ENCODE data around the gene C9orf152. TPM values are rescaled to one million over a fixed set of nuclear protein-coding genes. Genes with fewer than 3 reads are reported as not detected.

Gene C9orf152
- total and polyA plus RNA-seq, 2 of the 13 experiments (the other 11 are each of a cell fraction or from before 2014, with no cell fraction given) = 0.24 to 0.48 TPM

GRCh38 chr9:110256380-110257096 is 48.6 kb upstream of the C9orf152 start, which contains the start of gene TXN (continued):
- TF ChIP-seq IKZF4 (CRISPR knock-in tag; IDR thresholded peaks at IDR 0.05; ENCODE audit: borderline replicate concordance, low read depth, not compliant biosample characterization) (no peak), ZNF552 (CRISPR knock-in tag; IDR thresholded peaks at IDR 0.05; ENCODE audit: borderline replicate concordance) (0 out of 2 replicates have a peak, but pooled peaks have one; percentile 47), STAG1 (CRISPR knock-in tag; IDR thresholded peaks at IDR 0.05) (peak; percentile 19; the same call in 1 of the 2 replicates), ZNF24 (IDR thresholded peaks at IDR 0.05) (no peak), SALL2 (CRISPR knock-in tag; IDR thresholded peaks at IDR 0.05) (peak; percentile 33; the same call in 1 of the 2 replicates), PHB2 (IDR thresholded peaks at IDR 0.05; ENCODE audit: partially characterized antibody) (no peak), PAX8 (CRISPR knock-in tag; IDR thresholded peaks at IDR 0.05; ENCODE audit: borderline replicate concordance) (no peak), HHEX (CRISPR knock-in tag; IDR thresholded peaks at IDR 0.05) (no peak), YEATS4 (CRISPR knock-in tag; IDR thresholded peaks at IDR 0.05; ENCODE audit: borderline replicate concordance) (peak; percentile 42; the same call in 1 of the 2 replicates), MEF2D (CRISPR knock-in tag; IDR thresholded peaks at IDR 0.05) (no peak), NR2F2 (IDR thresholded peaks at IDR 0.05; ENCODE audit: borderline replicate concordance, low read depth) (no peak), SSRP1 (CRISPR knock-in tag; IDR thresholded peaks at IDR 0.05) (no peak), ZNF484 (CRISPR knock-in tag; IDR thresholded peaks at IDR 0.05; ENCODE audit: borderline replicate concordance, low read depth) (no peak), SPEN (CRISPR knock-in tag; IDR thresholded peaks at IDR 0.05; ENCODE audit: low read depth) (no peak), PAWR (CRISPR knock-in tag; IDR thresholded peaks at IDR 0.05; ENCODE audit: borderline replicate concordance) (no peak), GPBP1L1 (CRISPR knock-in tag; IDR thresholded peaks at IDR 0.05) (no peak), ZBTB49 (CRISPR knock-in tag; IDR thresholded peaks at IDR 0.05; ENCODE audit: borderline replicate concordance) (no peak), ZNF317 (CRISPR knock-in tag; IDR thresholded peaks at IDR 0.05) (no peak), ETS1 (CRISPR knock-in tag; IDR thresholded peaks at IDR 0.05) (no peak), TEAD3 (CRISPR knock-in tag; optimal IDR thresholded peaks at IDR 0.05; ENCODE audit: borderline replicate concordance) (peak; percentile 47), REL (CRISPR knock-in tag; conservative IDR thresholded peaks at IDR 0.05) (peak; percentile 51), ZBTB14 (CRISPR knock-in tag; IDR thresholded peaks at IDR 0.05) (peak; percentile 91), ZBTB34 (CRISPR knock-in tag; IDR thresholded peaks at IDR 0.05) (no peak; the same call in 1 of the 2 replicates)

Measured in HepG2 (cell line).